BE2C (cell line): Measurements from ENCODE around the gene WDFY2.
"Not testable (repeated sequence)": the region's sequence is repeated elsewhere in the genome, so short reads cannot be mapped to it uniquely, and the experiment has no call there.

Experiments
- DNase-seq: peaks from one replicate; pipeline ENCODE4 v3.0.0-alpha.2; 2020
- H3K27me3 ChIP-seq: fragments of 250-450 bp; sonication (Bioruptor Pico); 2 replicates; pipeline ENCODE4 v1.5.1; 2020; ENCODE audit warnings: mild to moderate bottlenecking
- H3K36me3 ChIP-seq: fragments of 250-450 bp; sonication (Bioruptor Pico); 2 replicates; pipeline ENCODE4 v1.5.1; 2020; ENCODE audit warnings: mild to moderate bottlenecking
- H3K4me1 ChIP-seq: fragments of 250-450 bp; sonication (Bioruptor Pico); 2 replicates; pipeline ENCODE4 v1.5.1; 2020
- H3K4me3 ChIP-seq: 2 replicates; pipeline ENCODE4 v1.5.1; 2011; ENCODE audit warnings: low read depth, low read length
- H3K9me3 ChIP-seq: fragments of 250-450 bp; sonication (Bioruptor Pico); 2 replicates; pipeline ENCODE4 v1.5.1; 2020
- TF ChIP-seq, protein P1 (sequence below): IDR thresholded peaks from 2 replicates; pipeline ENCODE4 v1.5.1; 2012; ENCODE audit warnings: mild to moderate bottlenecking, low read depth, low read length

The WDFY2 gene

DNA sequence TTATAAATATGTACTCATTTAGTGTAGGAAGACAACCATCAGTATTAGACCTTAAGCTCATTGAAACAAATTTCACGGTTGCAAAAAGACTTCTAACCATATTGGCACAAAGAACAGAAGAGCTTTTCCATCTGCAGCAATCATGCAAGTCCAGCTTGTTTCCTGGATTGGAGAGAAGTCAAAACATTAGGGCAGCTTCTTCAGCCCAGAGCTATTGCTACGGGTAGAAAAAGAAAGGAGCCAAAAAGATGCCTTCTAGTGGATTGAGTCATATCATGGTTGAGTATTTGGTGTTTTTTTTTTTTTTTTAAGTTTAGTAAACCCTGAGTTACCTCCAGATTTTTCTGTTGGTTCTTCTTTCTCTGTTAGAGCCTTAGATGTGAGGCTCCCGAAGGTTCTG lies 99.8 kb downstream of the WDFY2 start:
- Histone ChIP-seq H3K36me3 (no peaks in the 10 kb centered on the region; the same call in 1 of the 2 replicates), H3K9me3 (no peaks in the 10 kb centered on the region), H3K4me3 (no peak overlapping the region), H3K27me3 (no peaks in the 10 kb centered on the region), H3K4me1 (no peaks in the 10 kb centered on the region; the same call in 1 of the 2 replicates)
- TF ChIP-seq, protein P1, sequence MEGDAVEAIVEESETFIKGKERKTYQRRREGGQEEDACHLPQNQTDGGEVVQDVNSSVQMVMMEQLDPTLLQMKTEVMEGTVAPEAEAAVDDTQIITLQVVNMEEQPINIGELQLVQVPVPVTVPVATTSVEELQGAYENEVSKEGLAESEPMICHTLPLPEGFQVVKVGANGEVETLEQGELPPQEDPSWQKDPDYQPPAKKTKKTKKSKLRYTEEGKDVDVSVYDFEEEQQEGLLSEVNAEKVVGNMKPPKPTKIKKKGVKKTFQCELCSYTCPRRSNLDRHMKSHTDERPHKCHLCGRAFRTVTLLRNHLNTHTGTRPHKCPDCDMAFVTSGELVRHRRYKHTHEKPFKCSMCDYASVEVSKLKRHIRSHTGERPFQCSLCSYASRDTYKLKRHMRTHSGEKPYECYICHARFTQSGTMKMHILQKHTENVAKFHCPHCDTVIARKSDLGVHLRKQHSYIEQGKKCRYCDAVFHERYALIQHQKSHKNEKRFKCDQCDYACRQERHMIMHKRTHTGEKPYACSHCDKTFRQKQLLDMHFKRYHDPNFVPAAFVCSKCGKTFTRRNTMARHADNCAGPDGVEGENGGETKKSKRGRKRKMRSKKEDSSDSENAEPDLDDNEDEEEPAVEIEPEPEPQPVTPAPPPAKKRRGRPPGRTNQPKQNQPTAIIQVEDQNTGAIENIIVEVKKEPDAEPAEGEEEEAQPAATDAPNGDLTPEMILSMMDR: no peak
- no peak for DNase-seq

DNA sequence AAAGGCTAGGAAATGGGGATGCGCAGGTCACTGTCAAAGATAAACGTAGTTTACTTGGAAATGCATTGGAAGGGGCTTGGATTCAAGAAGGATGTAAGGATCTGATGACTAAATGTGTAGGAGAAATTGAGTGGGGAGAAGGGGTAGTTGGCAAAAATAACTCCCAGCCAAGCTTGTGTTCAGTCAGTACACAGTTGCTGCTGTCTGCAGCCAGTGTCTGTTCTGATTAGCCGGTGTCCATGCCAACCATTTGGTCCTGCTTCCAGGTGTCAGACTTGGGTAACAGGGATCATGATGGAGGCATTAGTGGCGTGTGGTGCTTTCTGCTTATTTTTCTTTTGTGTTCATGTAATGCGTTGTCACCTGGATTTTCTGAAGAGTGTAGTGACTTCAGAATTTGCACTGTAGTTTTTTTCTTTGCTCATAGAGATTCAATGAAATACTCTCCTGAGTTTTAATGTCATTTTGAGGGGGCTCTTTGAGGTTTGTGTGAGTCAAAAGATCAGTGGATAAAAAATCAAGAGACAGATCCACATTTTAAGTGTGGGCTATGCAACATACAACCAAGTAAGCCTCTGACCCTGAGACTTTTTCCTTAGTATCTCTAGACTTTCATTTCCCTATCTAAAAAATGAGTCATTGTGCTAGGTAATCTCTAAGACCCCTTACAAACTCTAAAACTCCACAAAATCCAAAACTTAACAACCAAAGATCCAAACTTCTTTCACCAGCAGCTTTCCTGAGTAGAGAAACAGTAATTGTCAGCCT lies 103.9 kb downstream of the WDFY2 start:
- DNase-seq: peak; percentile 10
- H3K36me3 ChIP-seq: no peaks in the 10 kb centered on the region
- H3K9me3 ChIP-seq: no peaks in the 10 kb centered on the region
- TF ChIP-seq, protein P1: no peak
- H3K4me1 ChIP-seq: no peaks in the 10 kb centered on the region; the same call in 1 of the 2 replicates
- H3K27me3 ChIP-seq: no peaks in the 10 kb centered on the region
- no peak overlapping the region for H3K4me3 ChIP-seq

DNA sequence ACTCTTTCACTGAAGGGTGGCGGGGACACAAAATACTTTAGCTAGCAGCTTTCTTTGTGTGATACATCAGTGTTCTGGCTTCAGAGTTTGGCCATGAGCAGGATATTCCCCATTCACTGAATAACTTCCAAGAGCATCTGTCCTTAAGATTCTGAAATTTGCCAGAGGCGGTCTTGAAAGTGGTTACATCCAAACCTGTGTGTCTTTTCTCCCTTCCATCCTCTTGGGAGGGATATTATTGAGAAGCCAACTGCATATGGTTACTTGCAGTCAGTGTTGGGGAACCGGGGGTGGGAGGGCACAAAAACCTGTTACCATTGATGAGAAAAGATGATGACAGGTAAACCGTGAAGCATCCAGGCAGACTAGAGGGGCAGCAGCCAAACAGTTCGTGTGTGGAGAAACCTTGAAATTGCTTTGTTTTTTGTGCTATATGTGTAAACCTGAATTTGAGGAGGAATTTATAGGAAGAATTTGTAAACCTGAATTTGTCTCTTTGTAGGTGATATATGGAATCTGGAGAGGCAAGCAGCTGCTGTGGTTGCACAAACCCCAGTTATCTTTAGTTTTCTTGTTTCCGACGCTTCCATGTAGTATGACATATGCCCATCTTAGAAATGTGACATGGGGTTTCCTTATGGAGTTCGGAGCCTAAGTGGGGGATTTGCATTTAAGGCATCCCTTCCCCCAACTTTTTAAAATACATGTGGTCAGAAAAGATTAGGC lies 104.8 kb downstream of the WDFY2 start:
- H3K36me3 ChIP-seq: no peaks in the 10 kb centered on the region
- DNase-seq: no peak
- H3K9me3 ChIP-seq: no peaks in the 10 kb centered on the region
- TF ChIP-seq, protein P1: no peak
- no peaks in the 10 kb centered on the region; the same call in 1 of the 2 replicates for H3K4me1 ChIP-seq
- H3K4me3 ChIP-seq: no peak overlapping the region
- H3K27me3 ChIP-seq: no peaks in the 10 kb centered on the region

DNA sequence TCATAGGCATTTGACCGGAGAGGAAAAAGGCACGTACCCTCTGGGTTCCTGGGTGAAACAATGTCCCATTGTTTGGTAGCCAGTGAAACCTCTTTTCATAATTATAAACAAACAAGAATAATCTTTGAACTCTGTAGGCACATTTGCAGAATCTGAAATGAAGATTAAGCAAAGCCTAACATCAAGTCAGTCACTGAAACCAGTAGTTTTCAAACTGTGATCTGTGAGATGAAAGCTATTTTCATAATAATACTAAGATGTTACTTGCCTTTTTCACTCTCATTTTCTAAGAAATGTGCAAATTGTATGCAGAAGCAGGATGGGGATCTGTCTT lies 105.4 kb downstream of the WDFY2 start:
- no peaks in the 10 kb centered on the region for H3K9me3 ChIP-seq
- TF ChIP-seq, protein P1: no peak
- no peak for DNase-seq
- no peaks in the 10 kb centered on the region; the same call in 1 of the 2 replicates for H3K4me1 ChIP-seq
- no peaks in the 10 kb centered on the region for H3K27me3 ChIP-seq
- no peaks in the 10 kb centered on the region for H3K36me3 ChIP-seq
- H3K4me3 ChIP-seq: no peak overlapping the region

DNA sequence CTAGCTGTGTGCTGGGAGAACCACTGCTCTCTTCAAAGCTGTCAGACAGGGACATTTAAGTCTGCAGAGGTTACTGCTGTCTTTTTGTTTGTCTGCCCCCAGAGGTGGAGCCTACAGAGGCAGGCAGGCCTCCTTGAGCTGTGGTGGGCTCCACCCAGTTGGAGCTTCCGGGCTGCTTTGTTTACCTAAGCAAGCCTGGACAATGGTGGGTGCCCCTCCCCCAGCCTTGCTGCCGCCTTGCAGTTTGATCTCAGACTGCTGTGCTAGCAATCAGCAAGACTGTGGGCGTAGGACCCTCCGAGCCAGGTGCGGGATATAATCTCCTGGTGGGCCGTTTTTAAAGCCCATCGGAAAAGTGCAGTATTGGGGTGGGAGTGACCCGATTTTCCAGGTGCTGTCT lies 111.4 kb downstream of the WDFY2 start:
- DNase-seq, H3K4me3 ChIP-seq, H3K36me3 ChIP-seq, H3K9me3 ChIP-seq, H3K4me1 ChIP-seq, H3K27me3 ChIP-seq: not testable (repeated sequence)

DNA sequence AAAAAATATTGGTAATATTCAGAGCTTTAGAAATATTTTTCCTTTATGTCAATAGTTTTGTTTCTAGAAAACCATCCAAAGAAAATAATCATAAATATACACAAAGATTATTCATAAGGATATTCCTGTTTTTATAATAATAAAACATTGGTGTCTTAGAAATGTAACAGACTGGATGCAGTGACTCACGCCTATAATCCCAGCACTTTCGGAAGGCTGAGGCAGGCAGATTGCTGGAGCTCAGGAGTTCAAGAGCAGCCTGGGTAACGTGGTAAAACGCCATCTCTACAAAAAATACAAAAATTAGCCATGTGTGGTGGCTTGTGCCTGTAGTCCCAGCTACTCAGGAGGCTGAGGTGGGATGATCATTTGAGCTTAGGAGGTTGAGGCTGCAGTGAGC lies 112.9 kb downstream of the WDFY2 start:
- no peaks in the 10 kb centered on the region for H3K4me1 ChIP-seq
- no peaks in the 10 kb centered on the region for H3K36me3 ChIP-seq
- H3K9me3 ChIP-seq: no peaks in the 10 kb centered on the region
- no peaks in the 10 kb centered on the region for H3K27me3 ChIP-seq
- no peak for DNase-seq
- H3K4me3 ChIP-seq: no peak overlapping the region
- TF ChIP-seq, protein P1: no peak
